ENCODE measurements around the gene ZNF667.

Gene ZNF667

DNA sequence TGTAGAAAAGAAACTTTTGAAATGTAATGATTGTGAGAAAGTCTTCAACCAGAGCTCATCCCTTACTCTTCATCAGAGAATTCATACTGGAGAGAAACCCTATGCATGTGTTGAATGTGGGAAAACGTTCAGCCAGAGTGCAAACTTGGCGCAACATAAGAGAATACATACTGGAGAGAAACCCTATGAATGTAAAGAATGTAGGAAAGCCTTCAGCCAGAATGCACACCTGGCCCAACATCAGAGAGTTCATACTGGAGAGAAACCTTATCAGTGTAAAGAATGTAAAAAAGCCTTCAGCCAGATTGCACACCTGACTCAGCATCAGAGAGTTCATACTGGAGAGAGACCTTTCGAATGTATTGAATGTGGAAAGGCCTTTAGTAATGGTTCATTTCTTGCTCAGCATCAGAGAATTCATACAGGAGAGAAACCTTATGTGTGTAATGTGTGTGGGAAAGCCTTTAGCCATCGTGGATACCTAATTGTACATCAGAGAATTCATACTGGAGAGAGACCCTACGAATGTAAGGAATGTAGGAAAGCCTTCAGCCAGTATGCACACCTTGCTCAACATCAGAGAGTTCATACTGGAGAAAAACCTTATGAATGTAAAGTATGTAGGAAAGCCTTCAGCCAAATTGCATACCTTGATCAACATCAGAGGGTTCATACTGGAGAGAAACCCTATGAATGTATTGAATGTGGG is 53.7 kb downstream of the ZNF667 start:
- no peak overlapping the region for H3K4me3 ChIP-seq (ENCODE audit: low read depth, low read length)
- H3K9me3 ChIP-seq, result peaks cover 16% of the 10 kb centered on the region
- DNase-seq, result no peak
- no peaks in the 10 kb centered on the region for H3K27me3 ChIP-seq
- TF ChIP-seq, protein P1, sequence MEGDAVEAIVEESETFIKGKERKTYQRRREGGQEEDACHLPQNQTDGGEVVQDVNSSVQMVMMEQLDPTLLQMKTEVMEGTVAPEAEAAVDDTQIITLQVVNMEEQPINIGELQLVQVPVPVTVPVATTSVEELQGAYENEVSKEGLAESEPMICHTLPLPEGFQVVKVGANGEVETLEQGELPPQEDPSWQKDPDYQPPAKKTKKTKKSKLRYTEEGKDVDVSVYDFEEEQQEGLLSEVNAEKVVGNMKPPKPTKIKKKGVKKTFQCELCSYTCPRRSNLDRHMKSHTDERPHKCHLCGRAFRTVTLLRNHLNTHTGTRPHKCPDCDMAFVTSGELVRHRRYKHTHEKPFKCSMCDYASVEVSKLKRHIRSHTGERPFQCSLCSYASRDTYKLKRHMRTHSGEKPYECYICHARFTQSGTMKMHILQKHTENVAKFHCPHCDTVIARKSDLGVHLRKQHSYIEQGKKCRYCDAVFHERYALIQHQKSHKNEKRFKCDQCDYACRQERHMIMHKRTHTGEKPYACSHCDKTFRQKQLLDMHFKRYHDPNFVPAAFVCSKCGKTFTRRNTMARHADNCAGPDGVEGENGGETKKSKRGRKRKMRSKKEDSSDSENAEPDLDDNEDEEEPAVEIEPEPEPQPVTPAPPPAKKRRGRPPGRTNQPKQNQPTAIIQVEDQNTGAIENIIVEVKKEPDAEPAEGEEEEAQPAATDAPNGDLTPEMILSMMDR (IDR thresholded peaks at IDR 0.05; ENCODE audit: low read depth, low read length), result no peak
- no peaks in the 10 kb centered on the region for H3K4me1 ChIP-seq
- peaks cover 14% of the 10 kb centered on the region for H3K36me3 ChIP-seq

DNA sequence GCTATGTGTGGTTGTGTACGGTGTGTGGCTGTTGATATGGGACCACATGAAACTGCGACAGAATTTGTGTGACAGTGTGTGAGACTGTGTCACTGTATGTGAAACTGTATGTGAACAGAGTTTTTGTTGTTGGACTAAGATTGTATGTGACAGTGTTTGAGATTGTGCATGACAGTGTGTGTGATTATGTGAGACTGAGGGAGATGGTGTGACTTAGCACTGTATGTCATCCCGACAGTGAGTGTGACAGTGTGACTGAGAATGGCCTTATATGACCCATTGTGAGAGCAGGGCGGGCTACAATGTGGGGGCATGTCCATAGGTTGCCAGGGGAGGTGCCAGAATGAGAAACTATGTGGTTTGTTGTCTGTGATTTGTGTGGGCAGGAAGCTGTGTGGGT is 72.1 kb downstream of the ZNF667 start:
- H3K27me3 ChIP-seq, result no peaks in the 10 kb centered on the region
- H3K4me1 ChIP-seq, result no peaks in the 10 kb centered on the region
- H3K36me3 ChIP-seq, result peaks cover 20% of the 10 kb centered on the region
- no peaks in the 10 kb centered on the region for H3K9me3 ChIP-seq
- DNase-seq, result no peak
- TF ChIP-seq, protein P1 (IDR thresholded peaks at IDR 0.05; ENCODE audit: low read depth, low read length), result no peak
- peak overlapping the region; percentile 72 for H3K4me3 ChIP-seq (ENCODE audit: low read depth, low read length)

DNA sequence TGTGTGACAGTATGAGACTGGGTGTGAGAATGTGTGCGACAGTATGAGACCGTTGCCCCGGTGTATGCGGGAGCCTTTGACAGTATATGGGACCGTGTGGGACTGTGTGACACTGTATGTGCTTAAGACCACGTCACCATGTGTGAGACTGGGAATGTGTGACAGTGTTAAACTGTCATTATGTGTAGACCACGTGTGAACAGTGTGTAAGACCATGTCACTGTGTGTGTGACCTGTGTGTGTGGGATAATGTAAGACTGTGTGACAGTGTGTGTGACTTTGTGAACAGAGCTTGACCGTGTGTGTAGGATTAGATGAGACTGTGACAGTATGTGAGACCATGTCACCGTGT is 72.5 kb downstream of the ZNF667 start:
- Histone ChIP-seq H3K36me3 (peaks cover 16% of the 10 kb centered on the region), H3K9me3 (no peaks in the 10 kb centered on the region), H3K4me1 (no peaks in the 10 kb centered on the region), H3K27me3 (no peaks in the 10 kb centered on the region), H3K4me3 (ENCODE audit: low read depth, low read length) (peak overlapping the region; percentile 72)
- TF ChIP-seq, protein P1 (IDR thresholded peaks at IDR 0.05; ENCODE audit: low read depth, low read length), result no peak
- DNase-seq, result no peak

DNA sequence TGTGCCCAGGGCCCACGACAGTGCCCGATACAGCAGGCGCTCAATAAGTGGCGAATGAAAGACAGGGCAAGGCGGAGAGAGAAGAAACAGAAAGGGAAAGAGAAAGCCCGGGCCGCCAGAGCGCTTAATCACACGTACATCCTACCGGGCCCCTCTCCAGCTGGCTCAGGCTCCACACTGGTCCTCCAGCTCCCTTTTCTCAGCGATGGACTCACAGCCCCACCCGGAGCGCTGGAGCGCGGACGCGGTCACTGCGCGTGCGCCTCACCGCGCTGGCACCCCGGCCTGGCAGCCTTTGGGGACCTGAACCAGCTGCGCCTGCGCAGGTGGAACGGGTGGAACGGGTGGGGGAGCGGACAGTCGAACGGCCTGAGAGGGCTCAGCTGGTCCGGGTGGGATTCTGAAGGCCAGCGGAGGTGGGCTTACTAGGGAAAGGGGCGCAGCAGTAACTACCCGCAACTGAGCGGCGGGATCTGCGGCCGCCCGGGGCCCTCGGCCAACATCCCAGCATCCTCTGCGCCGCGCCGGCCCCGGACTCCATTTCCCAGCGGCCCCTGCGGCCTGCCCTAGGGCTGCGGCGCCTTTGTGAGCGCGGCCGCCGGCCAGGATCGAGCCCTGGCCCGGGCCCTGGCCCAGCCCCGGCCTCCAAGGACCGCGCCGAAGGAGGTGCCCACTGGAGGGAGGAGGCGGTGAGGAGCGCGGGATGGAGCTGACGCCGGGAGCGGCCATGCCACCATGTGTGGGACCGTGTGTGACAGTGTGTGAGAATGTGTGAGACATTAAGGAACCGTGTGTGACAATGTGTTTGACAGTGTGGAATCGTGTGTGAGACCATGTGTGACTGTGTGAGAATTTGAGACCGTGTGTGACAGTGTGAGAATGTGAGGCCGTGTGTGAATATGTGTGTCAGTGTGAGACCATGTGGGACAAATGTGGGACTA is 73.1 kb downstream of the ZNF667 start, which contains the start of gene ZNF583:
ZNF583 (plus strand) TSS at position 569 of the 941 bp plus-strand sequence. CDS start 2,783 bp downstream, outside the sequence.
- H3K27me3 ChIP-seq, result no peaks in the 10 kb centered on the region
- DNase-seq, result peak; percentile 93
- no peaks in the 10 kb centered on the region for H3K9me3 ChIP-seq
- peaks cover 11% of the 10 kb centered on the region for H3K36me3 ChIP-seq
- TF ChIP-seq, protein P1 (IDR thresholded peaks at IDR 0.05; ENCODE audit: low read depth, low read length), result no peak
- H3K4me3 ChIP-seq (ENCODE audit: low read depth, low read length), result peak within 1 kb of the TSS; percentile 72
- H3K4me1 ChIP-seq, result no peaks in the 10 kb centered on the region

DNA sequence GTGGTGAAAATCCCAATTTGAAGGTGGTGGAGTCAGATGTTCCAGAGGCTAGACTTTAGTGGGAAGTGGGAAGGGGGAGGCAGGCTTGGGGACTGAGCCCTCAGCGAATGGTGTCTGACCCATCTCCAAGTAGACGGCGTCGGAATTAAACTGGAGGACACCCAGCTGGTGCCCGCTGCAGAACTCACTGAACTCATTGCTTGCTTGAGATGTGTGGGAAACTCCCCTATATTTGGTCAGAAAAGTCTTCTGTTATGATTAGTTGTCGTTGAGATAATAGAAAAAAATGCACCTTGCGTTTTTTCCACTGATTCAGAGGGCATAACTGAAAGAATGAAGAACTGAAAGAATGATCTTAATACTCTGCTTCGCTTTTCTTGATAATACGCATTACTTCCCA is 73.9 kb downstream of the ZNF667 start:
- Histone ChIP-seq H3K4me3 (ENCODE audit: low read depth, low read length) (peak overlapping the region; percentile 72), H3K36me3 (peaks cover 5% of the 10 kb centered on the region; the same call in 1 of the 2 replicates), H3K9me3 (no peaks in the 10 kb centered on the region), H3K27me3 (no peaks in the 10 kb centered on the region), H3K4me1 (no peaks in the 10 kb centered on the region)
- no peak for DNase-seq
- TF ChIP-seq, protein P1 (IDR thresholded peaks at IDR 0.05; ENCODE audit: low read depth, low read length), result no peak

Measured in BE2C (cell line).